HUES48 (cell line): ENCODE measurements around the gene SUMO3.

Source experiments
- H3K27ac ChIP-seq: one replicate; pipeline ENCODE4 v1.7.0; 2013; ENCODE audit warnings: low read depth, low read length, inconsistent platforms
- H3K27me3 ChIP-seq: 2 replicates; pipeline ENCODE4 v1.6.1; 2013; ENCODE audit warnings: mild to moderate bottlenecking, low read length; ENCODE audit not compliant: control insufficient read depth, insufficient read depth
- H3K36me3 ChIP-seq: 2 replicates; pipeline ENCODE4 v1.6.1; 2013; ENCODE audit warnings: low read length; ENCODE audit not compliant: control insufficient read depth, insufficient read depth
- H3K4me1 ChIP-seq: 2 replicates; pipeline ENCODE4 v1.6.1; 2013; ENCODE audit warnings: mild to moderate bottlenecking, low read length; ENCODE audit not compliant: control insufficient read depth, insufficient read depth
- H3K4me3 ChIP-seq: 2 replicates; pipeline ENCODE4 v1.5.1; 2013; ENCODE audit warnings: mild to moderate bottlenecking, low read depth, low read length
- H3K9ac ChIP-seq: 2 replicates; pipeline ENCODE4 v1.6.1; 2013; ENCODE audit warnings: mild to moderate bottlenecking, low read depth, low read length, moderate library complexity
- H3K9me3 ChIP-seq: 2 replicates; pipeline ENCODE4 v1.6.1; 2013; ENCODE audit warnings: low read length; ENCODE audit not compliant: control insufficient read depth, insufficient read depth

The SUMO3 gene

DNA sequence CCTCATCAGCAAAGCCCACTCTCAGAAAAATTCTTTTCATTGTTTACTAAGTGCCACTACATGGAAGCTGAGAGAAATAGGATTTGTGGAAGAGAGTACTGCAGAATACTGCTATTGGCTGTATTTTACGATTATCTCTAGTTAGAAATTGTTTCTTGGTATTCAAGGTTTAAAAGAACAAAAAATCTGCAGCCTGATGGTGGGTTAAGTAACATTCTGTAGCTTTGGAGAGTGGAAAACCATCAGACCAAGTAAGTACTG lies 28.3 kb upstream of the SUMO3 start:
- peak overlapping the region; percentile 45 for H3K4me3 ChIP-seq
- H3K36me3 ChIP-seq: peaks cover 22% of the 10 kb centered on the region
- H3K27me3 ChIP-seq: no peaks in the 10 kb centered on the region
- no peaks in the 10 kb centered on the region for H3K9me3 ChIP-seq
- H3K4me1 ChIP-seq: 0 out of 2 replicates have a peak, but pooled peaks cover 5% of the 10 kb centered on the region
- H3K27ac ChIP-seq: peak overlapping the region; percentile 4
- no peak overlapping the region for H3K9ac ChIP-seq

DNA sequence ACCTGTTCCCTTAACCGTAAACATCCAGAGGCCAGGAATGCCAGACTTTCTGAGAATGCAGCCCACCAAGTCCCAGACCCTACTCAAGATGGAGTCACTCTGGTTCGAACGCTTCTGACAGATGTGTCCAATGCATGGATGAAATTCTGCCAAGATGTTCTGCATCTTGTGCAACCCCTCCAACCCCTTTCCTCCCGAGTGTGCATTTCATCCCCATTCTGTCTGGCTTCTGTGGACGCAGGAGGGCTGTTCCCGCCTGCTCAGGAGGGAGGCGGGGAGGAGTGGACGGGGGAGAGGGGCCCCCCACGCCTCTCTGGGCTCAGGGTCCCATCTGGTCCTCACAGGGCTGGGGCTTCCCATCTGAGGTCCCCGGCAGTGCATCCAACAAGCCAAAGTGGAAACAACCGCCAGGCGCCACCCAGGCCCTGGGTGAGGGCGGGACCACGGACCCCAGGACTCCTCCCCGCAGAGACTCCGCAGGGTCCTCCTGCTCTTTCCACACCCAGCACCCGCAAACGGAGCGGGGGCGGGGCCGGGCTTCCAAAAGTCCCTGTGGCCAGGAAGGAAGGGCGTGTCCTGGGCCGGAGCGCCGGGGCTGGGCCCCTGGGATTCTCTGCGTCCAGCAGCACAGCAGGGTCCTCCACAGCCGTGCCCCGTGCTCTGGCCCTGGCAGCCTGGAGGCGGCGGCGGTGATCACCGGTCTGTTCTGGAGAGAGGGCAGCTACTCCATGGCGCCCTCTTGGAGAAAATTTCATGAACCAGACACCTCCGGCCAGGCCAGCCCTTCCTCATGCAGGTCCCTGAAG lies 27.8 kb upstream of the SUMO3 start:
- no peak overlapping the region for H3K9ac ChIP-seq
- peak overlapping the region; percentile 22 for H3K27ac ChIP-seq
- H3K4me3 ChIP-seq: peak overlapping the region; percentile 45

DNA sequence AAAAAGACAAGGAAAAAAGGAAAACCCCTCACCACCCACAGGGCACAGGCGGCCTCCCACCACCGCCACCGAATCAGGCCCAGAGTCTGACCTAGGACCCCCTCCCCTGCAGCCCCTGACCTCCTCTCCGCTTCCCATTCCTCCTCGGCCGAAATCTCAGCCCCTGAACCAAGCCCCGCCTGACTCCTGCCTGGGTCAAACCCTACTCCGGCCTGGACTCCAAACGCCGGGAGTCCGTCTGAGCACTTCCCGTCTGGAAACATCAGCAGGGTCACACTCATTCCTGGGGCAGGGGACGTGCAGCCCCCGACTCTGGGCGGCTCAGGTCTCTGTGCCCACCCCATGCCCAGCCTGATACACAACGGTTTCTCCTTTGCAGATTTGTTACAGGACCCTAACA lies 26.4 kb upstream of the SUMO3 start:
- Histone ChIP-seq H3K27me3 (no peaks in the 10 kb centered on the region), H3K36me3 (peaks cover 3% of the 10 kb centered on the region), H3K4me1 (0 out of 2 replicates have a peak, but pooled peaks cover 5% of the 10 kb centered on the region), H3K9ac (no peak overlapping the region), H3K9me3 (no peaks in the 10 kb centered on the region), H3K27ac (peak overlapping the region; percentile 8), H3K4me3 (no peak overlapping the region)

More for the DNA sequence above, 27.8 kb upstream of the SUMO3 start:
- Histone ChIP-seq H3K9me3 (no peaks in the 10 kb centered on the region), H3K36me3 (peaks cover 17% of the 10 kb centered on the region), H3K27me3 (no peaks in the 10 kb centered on the region), H3K4me1 (0 out of 2 replicates have a peak, but pooled peaks cover 5% of the 10 kb centered on the region)

DNA sequence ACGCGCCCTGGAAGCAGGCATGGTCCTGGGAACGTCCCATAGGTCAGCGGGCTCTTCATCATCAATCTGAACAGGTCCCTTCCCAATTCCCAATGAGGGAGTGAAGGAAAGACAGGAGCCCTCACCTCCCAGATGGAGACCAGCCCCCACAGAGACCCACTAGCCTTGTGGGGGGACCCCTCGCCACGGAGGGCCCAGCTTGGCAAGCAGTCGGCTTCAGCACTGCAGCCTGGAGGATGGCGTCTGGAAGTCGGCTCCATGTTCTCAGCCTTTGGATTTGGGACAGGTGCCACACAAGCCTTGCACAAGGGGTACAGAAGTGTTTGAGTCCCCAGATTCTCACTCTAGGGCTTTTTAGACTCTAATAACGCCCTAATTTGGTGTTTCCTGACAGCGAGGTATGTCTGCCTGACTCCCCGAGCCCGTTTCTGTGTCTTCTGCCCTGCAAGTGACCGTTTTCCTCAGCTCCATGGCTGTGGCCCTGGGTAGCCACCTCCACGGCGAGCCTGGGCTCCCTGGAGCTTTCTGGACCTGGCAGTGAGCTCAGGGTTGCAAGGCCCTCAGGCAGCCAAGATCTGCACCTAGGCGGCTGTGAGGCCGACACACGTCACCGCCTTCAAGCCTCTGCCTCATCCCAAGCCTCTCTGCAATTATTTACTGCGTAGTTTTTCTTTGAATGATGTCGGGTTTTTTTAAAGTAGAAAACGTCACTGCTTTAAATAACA lies 25.0 kb upstream of the SUMO3 start:
- no peak overlapping the region for H3K27ac ChIP-seq
- H3K4me1 ChIP-seq: 0 out of 2 replicates have a peak, but pooled peaks cover 5% of the 10 kb centered on the region
- no peaks in the 10 kb centered on the region for H3K9me3 ChIP-seq
- H3K36me3 ChIP-seq: no peaks in the 10 kb centered on the region
- no peaks in the 10 kb centered on the region for H3K27me3 ChIP-seq
- no peak overlapping the region for H3K9ac ChIP-seq
- no peak overlapping the region for H3K4me3 ChIP-seq

DNA sequence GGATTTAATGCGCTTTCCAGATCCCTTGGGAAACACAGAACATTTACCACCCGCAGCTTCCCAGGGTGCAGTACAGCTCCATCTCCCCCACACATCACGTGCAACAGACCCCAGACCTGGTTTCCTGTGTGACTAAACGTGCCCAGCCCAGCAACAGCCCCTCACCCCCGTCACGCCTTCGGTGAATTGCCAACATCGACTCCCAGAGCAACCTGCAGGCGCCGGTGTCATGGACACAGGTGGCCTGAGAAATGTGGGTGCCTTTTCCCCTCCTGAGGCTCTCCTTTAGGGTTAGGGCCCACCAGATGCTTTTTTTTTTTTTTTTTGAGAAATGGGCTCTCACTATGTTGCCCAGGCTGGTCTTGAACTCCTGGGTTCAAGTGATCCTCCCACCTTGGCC lies 24.2 kb upstream of the SUMO3 start:
- no peak overlapping the region for H3K4me3 ChIP-seq
- no peaks in the 10 kb centered on the region for H3K36me3 ChIP-seq
- H3K4me1 ChIP-seq: 0 out of 2 replicates have a peak, but pooled peaks cover 5% of the 10 kb centered on the region
- H3K27me3 ChIP-seq: no peaks in the 10 kb centered on the region
- no peak overlapping the region for H3K9ac ChIP-seq
- H3K9me3 ChIP-seq: no peaks in the 10 kb centered on the region
- no peak overlapping the region for H3K27ac ChIP-seq

DNA sequence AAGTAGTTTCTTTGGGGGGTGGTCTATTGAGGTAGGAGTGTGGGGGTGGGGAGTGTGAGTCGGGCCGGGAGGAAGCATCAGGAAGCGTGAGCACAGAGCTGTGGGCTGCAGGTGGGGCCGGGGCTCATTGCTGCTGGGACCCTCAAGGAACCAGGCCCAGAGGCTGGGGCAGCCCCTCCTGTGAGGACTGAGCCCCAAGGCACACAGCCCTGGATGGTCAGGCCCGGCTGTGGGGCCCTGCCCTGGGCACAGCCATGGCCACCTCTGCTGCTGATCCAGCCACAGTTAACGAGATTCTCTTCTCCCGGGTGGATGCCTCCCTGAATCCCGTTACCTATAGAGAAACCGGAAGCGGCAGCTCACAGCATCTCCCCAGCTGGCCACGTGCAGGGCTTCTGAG lies 22.9 kb upstream of the SUMO3 start:
- Histone ChIP-seq H3K4me1 (no peaks in the 10 kb centered on the region; the same call in 1 of the 2 replicates), H3K27me3 (no peaks in the 10 kb centered on the region), H3K27ac (no peak overlapping the region), H3K4me3 (no peak overlapping the region), H3K9me3 (no peaks in the 10 kb centered on the region), H3K36me3 (no peaks in the 10 kb centered on the region), H3K9ac (no peak overlapping the region)

DNA sequence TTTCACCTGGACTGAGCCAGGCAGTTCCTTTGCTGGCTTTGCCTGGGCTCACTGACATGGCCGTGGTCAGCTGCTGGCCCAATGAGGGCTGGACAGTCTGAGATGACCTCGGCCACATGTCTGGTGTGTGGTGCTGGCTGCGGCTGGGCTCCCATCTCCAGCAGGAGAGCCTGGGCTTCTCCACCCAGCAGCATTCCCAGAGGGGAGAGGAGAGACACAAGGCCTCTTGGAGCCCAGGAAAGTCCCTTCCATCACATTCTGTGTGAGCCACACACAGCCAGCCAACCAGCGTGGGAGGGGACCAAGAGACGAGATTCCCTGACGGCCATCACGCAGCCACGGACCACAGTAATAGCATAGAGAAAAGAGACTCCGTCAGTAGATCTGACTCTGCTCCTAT lies 21.1 kb upstream of the SUMO3 start:
- no peak overlapping the region for H3K27ac ChIP-seq
- no peaks in the 10 kb centered on the region for H3K36me3 ChIP-seq
- H3K9me3 ChIP-seq: no peaks in the 10 kb centered on the region
- no peak overlapping the region for H3K4me3 ChIP-seq
- H3K4me1 ChIP-seq: no peaks in the 10 kb centered on the region; the same call in 1 of the 2 replicates
- H3K9ac ChIP-seq: no peak overlapping the region
- H3K27me3 ChIP-seq: no peaks in the 10 kb centered on the region

DNA sequence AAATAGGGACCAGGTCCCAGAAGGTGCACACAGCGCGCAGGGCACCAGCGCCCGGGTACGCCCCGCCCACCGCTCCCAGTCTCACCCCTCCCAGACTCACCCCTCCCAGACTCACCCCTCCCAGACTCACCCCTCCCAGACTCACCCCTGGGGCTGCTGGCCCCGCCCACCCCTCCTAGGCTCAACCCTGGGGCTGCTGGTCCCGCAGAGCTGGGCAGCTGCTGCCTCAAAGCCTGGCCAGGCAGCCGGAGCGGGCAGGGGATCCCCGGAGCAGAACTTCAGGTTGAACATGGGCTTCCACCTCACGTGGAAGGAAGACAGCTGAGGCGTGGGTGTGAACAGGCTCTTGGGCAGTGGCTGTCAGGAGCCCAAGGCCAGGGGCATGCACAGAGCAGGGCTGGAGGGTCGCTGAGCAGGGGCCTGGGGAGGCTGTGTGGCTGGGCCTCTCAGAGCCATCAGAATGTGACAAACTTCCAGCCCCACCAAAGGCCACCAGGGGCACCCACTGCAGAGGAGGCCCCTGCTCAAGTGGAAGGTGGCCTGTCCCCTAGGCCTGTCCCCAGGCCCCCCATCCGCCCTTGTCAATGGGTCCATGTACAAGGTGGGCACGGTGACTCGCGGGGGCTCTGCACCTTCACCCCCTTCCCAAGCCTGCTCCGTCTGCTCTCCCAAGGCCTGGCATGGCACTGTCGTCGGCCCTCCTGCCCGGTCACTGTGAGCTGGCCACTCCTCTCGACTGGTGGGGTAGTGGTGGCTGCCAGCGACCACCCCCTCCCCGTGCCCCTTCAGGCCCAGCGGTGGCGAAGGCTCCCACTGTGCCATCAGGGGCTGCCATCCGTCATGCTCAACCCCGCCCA lies 20.4 kb upstream of the SUMO3 start:
- Histone ChIP-seq H3K4me1 (no peaks in the 10 kb centered on the region; the same call in 1 of the 2 replicates), H3K4me3 (no peak overlapping the region), H3K36me3 (no peaks in the 10 kb centered on the region), H3K27me3 (no peaks in the 10 kb centered on the region), H3K9me3 (no peaks in the 10 kb centered on the region), H3K27ac (no peak overlapping the region), H3K9ac (no peak overlapping the region)

DNA sequence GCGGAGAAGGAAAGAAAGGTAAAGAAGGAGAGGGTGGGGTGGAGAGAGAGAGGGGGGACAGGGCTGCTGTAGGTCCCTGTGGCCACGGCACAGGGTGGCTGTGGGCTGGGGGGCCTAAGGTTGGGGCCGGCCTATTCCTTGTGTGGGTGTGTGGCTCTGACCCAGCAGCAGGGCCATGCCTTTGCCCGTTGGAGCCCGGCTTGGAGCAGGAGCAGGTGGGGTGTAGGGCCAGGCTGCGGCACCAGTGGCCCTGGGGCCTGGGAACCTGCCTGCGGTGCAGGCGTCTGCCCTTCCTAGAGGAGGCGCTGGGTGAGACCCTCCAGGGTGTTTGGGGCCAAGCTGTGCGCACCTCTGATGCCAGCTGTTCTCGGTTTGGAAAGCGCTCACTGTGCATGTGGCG lies 19.7 kb upstream of the SUMO3 start:
- H3K36me3 ChIP-seq: no peaks in the 10 kb centered on the region
- H3K27me3 ChIP-seq: no peaks in the 10 kb centered on the region
- H3K4me3 ChIP-seq: no peak overlapping the region
- no peak overlapping the region for H3K9ac ChIP-seq
- H3K27ac ChIP-seq: no peak overlapping the region
- no peaks in the 10 kb centered on the region; the same call in 1 of the 2 replicates for H3K4me1 ChIP-seq
- H3K9me3 ChIP-seq: no peaks in the 10 kb centered on the region

DNA sequence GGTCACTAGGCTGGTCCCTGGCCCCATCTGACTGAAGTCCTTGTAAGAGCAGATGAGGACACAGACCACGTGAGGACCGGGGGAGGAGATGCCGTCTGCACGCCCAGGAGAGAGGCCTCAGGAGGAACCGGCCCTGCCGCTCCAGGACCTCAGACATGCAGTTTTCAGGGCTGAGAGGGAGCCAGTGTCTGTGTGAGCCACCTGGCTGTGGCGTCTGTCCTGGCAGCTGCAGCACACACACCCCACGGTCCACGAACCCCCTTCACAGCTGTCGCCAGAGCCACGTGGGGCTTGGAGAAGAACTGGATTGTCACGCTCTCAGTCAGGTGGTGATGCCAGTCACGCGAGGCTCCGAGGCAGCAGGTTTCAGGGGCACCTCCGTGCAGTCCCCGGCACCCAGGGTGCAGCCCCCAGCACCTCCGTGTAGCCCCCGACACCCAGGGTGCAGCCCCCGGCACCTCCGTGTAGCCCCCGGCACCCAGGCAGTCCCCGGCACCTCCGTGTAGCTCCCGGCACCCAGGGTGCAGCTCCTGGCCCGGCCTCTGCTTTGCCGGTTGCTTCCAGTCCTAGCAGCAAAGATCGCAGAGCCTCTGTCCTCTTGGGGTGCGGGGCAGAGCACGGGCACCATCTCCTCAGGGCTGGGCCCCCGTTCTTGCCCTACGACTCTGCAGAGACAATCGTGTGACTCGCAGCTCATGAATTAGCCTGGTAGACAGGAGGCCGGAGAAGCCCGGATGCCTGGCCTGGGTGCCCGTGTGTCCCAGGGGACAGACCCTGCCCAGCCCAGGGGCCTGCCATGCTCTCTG lies 19.0 kb upstream of the SUMO3 start:
- H3K4me3 ChIP-seq: no peak overlapping the region
- H3K9ac ChIP-seq: no peak overlapping the region
- H3K4me1 ChIP-seq: no peaks in the 10 kb centered on the region; the same call in 1 of the 2 replicates
- H3K27ac ChIP-seq: no peak overlapping the region
- no peaks in the 10 kb centered on the region for H3K9me3 ChIP-seq
- H3K27me3 ChIP-seq: no peaks in the 10 kb centered on the region
- no peaks in the 10 kb centered on the region for H3K36me3 ChIP-seq
